ENCODE results near the gene PEX10.

The PEX10 gene

GRCh38 chr1:2375246-2375922 is 37.0 kb downstream of the PEX10 start:
- no peak for DNase-seq (ENCODE audit: low read depth, low spot score)

- DNase-seq (ENCODE audit: low read depth, low spot score) = no peak
Observed at GRCh38 chr1:2374252-2375155, 37.9 kb downstream of the PEX10 start.

DNA sequence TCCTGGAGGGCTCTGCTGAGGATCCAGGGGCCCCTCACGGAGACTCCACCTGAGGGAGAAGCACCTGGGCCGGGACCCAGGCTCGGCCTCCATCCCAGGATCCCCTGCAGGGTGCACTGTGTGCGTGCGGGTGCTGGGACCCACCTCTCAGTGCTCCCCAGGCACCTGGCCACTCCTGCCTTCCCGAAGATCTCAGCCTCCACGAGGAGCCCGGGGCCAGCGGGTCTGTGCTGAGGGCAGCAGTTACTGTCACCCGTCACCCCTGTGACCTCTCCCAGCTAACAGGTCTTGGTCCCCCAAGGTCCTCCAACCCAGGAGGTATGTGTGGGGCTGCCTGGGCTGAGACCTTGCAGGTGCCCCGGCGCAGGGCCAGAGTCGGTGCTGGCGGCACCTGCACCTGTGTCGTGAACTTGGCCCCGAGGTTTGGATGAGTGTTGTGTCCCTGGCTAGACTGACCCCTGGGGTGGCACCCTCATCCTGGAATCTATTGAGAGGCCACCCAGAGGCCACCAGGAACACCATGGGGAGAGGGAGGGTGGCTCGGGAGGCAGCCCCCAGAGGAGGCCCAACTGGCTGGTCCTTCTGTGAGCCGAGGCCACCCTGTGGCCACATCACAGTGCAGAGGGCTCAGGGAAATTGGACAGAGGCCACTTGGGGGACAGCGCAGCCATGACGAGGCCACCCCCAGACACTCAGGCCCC is 38.7 kb downstream of the PEX10 start:
- DNase-seq (ENCODE audit: low read depth, low spot score) = no peak

GRCh38 chr1:2372551-2373490 is 39.5 kb downstream of the PEX10 start:
- no peak for DNase-seq (ENCODE audit: low read depth, low spot score)

- DNase-seq (ENCODE audit: low read depth, low spot score) = no peak
Observed at GRCh38 chr1:2368053-2368744, 44.2 kb downstream of the PEX10 start.

GRCh38 chr1:2363847-2364513 is 48.4 kb downstream of the PEX10 start:
- no peak for DNase-seq (ENCODE audit: low read depth, low spot score)

DNA sequence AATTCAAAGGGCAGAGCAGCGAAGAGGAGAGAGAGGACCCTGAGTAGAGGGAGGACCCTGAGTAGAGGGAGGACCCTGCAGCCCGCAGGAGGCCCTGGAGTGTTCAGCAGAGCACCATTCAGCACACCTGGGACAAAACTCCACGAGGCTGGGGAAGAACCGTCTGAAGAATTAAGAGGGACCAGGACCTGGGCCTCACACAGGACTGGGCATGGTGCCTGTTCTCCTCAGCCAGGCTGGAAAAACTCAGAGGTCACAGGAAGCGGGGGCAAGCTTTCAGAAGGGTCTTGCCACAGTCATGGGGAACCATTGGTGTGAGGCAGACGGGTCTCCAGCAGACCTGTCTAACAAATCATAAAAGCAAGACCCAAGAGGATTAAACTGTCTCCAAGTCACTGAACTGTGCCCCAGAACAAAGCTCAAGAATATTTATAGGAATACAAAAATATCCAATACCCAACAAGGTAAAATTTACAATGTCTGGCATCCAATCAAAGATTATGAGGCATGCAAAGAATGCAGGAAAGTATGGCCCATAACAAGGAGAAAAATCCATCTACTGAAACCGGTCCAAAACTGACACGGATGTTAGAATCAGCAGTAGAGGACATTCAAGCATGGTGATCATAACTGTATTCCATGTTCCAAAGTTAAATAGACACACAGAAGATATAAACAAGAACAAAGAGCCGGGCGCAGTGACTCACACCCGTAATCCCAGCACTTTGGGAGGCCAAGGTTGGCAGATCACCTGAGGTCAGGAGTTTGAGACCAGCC is 51.6 kb downstream of the PEX10 start:
- DNase-seq (ENCODE audit: low read depth, low spot score) = no peak

GRCh38 chr1:2358651-2359640 is 53.4 kb downstream of the PEX10 start:
- DNase-seq (ENCODE audit: low read depth, low spot score) = no peak

GRCh38 chr1:2358072-2358471 is 54.3 kb downstream of the PEX10 start:
- no peak for DNase-seq (ENCODE audit: low read depth, low spot score)

DNA sequence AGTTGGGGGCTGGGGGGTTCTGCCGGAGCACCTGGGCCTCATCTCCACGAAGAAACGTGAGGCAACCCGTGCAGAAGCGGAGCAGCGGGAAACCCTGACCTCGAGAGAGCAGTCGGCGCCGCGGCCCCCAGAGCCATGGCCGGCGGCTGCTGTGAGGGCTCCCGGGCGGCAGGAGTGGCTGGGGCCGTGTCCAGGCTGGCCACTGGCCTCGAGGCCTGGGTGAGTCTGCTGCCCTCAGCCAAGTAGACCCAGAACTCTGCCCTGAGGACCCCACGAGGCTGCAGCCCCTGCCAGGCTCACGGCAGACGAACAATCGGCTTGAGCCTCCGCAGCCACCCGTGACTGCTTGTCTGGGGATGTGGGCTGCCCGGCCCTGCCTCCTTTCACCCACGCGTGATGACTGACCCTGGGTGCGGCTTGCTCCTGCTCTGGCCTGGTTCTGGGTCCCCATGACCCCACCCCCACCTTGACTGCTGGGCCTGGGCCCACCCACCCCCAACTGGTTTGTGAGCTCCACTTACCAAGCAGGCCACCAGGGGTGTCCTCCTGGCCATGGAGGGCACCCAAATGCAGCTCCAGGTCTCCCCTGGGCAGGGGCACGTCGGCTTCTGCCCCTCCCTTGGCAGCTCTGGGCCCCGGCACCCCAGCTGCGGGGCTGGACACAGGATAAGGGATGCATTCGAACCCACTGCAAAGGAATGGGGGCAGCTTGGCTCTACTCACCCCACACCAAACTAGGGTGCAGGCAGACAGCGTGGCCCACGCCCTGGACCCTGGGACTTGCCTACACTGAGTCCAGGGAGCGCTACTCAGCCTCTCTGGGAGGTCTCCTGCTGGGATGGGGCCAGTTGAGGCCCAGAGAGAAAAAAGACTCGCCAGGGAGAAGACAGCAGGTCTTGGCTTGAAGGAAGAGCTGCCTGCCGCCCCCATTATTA is 55.2 kb downstream of the PEX10 start:
- DNase-seq (ENCODE audit: low read depth, low spot score) = no peak

DNA sequence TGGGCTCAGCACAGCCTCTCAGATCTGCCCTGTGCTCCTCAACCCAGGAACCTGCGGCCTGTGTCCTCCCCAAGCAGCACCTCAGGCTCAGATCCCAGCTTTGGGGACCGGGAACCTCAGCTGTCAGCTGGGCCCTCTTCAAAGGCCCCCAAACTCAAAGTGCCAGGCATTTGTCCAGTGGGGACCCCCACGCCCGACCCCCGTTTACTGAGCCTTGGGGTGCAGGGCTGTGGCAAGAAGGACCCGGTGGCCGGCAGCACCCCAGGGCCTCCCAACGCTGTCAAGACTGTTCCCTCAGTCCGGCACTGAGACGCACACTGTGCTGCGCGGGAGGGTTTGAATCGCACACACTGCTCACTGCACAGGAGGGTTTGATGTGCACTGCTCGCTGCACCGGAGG is 56.0 kb downstream of the PEX10 start:
- no peak for DNase-seq (ENCODE audit: low read depth, low spot score)

- DNase-seq (ENCODE audit: low read depth, low spot score) = no peak
Observed at GRCh38 chr1:2355373-2356261, 56.7 kb downstream of the PEX10 start.

DNA sequence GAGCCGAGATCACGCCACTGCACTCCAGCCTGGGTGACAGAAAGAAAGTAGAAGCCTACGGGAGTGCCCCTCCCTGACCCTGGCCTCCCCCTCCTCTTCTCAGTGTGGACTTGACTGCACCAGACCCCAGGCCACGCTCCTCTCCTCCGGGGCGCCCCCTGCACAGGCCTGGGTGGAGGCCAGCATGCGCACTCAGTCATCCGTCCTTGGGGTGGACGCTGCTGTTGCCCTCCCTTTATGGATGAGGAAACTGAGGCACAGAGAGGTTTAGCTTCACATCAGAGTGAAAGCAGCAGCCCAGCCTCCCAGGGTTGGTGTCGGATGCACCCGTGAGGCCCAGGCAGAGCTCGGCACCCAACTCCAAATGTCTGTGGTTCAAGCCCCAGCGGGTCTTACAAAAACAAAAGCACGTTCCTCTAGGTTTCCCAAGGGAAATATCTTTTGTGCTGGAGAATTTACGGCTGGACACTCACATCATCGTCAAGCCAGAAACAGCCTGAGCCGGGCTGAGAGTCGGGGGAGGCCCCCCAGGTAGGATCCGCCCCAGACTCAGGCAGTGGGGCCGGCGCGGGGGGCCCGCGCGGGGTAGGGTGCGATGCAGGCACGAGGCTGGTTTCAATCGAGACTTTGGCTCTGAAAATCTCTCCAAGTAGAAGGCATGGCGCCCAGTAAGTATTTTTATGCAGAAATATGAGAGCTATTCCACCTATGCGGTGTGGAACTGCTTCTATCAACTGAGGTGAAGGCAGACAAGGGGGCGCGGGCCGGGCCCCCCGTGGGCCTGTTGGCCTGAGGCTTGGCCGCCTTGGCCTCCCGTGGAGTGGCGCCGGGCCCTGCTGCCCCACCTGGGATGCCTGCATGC is 57.6 kb downstream of the PEX10 start:
- no peak for DNase-seq (ENCODE audit: low read depth, low spot score)
